SH-SY5Y (cell line): ENCODE results near the gene SLC24A3.

Source experiments
- GATA2 ChIP-seq: IDR thresholded peaks from 2 replicates; pipeline ENCODE4 v1.6.1; 2011; ENCODE audit warnings: mild to moderate bottlenecking, low read depth, low read length
- GATA3 ChIP-seq: IDR thresholded peaks from 2 replicates; pipeline ENCODE4 v1.6.1; 2011; ENCODE audit warnings: low read depth, mild to moderate bottlenecking, low read length, moderate library complexity

GRCh38 chr20:19682249-19682648, 469.8 kb downstream of the SLC24A3 start:
- TF ChIP-seq GATA3 (no peak), GATA2 (no peak)
